ENCODE data around the gene AGBL4. TPM values are rescaled to one million over a fixed set of nuclear protein-coding genes. Genes with fewer than 3 reads are reported as not detected.

The AGBL4 gene
- total RNA-seq, 1 experiment from 2014 or later, result not detected

DNA sequence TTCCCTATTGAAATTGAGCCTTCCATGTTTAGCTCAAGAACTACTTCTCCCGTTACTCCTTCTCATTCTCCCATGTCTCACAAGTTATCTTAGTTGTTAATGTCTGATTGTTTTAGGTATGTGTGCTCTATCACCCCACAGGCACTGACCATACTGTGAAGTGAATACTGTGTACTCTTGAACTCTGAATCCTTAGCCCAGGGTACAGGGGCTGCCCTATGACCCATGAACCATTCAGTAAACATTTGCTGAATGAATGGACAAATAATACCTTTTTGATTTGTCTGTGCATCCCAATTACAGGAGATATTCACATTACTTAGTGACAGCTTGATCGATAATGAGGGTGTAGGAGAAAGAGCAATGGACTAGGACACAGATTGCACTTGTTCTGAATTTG is 1077.7 kb downstream of the AGBL4 start:
- Mint-ChIP-seq H3K27ac (ENCODE audit: unreplicated experiment) (no peak overlapping the region), H3K4me3 (ENCODE audit: unreplicated experiment) (no peak overlapping the region), H3K27me3 (ENCODE audit: insufficient read depth, unreplicated experiment) (no peaks in the 10 kb centered on the region), H3K9me3 (ENCODE audit: unreplicated experiment) (no peaks in the 10 kb centered on the region), H3K4me1 (ENCODE audit: low read depth, unreplicated experiment) (peaks cover 7% of the 10 kb centered on the region), H3K36me3 (ENCODE audit: insufficient read depth, unreplicated experiment) (no peaks in the 10 kb centered on the region)
- intact Hi-C loops (cut with micrococcal nuclease; ENCODE audit: unreplicated experiment), result no loop called here
- H3K4me3 ChIP-seq (ENCODE audit: low read depth, low read length), result no peak overlapping the region
- no peaks in the 10 kb centered on the region for H3K9me3 ChIP-seq
- TF ChIP-seq, protein P1, sequence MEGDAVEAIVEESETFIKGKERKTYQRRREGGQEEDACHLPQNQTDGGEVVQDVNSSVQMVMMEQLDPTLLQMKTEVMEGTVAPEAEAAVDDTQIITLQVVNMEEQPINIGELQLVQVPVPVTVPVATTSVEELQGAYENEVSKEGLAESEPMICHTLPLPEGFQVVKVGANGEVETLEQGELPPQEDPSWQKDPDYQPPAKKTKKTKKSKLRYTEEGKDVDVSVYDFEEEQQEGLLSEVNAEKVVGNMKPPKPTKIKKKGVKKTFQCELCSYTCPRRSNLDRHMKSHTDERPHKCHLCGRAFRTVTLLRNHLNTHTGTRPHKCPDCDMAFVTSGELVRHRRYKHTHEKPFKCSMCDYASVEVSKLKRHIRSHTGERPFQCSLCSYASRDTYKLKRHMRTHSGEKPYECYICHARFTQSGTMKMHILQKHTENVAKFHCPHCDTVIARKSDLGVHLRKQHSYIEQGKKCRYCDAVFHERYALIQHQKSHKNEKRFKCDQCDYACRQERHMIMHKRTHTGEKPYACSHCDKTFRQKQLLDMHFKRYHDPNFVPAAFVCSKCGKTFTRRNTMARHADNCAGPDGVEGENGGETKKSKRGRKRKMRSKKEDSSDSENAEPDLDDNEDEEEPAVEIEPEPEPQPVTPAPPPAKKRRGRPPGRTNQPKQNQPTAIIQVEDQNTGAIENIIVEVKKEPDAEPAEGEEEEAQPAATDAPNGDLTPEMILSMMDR (IDR thresholded peaks at IDR 0.05; ENCODE audit: insufficient read depth in 1 of 2, low read depth in 1 of 2, low read length in 1 of 2, severe bottlenecking in 1 of 2, unreplicated experiment in 1 of 2), result no peak
- DNase-seq, result no peak
- no TSS peak for BruUV-seq (replicated peaks)
- ChIA-PET POLR2A (no interaction called here), CTCF (no interaction called here)
- no peaks in the 10 kb centered on the region for H3K36me3 ChIP-seq (ENCODE audit: control insufficient read depth, insufficient read depth, low read length)
- no peaks in the 10 kb centered on the region for H3K4me1 ChIP-seq
- H3K27me3 ChIP-seq (replicated peaks; ENCODE audit: control insufficient read depth, insufficient read depth, low read length), result no peaks in the 10 kb centered on the region

DNA sequence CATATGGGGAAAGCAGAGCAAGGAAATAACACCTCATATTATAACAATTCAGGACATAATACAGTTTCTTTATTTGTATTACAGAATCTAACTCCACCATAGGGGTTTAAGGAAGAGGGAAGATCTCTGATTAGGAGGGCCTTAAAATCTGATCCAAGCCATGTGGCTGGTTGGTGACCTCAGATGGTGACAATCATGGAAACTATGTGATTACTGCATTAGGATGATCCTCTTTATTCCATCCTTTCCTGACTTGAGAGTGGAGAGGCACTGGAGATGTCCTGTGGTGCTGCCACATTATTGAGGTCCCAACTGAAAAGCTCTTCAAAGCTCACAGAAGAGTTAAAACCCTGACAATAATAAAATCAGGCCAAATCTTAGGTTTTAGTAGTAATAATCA is 1078.9 kb downstream of the AGBL4 start:
- POLR2A ChIA-PET, result no interaction called here
- H3K27ac Mint-ChIP-seq (ENCODE audit: unreplicated experiment), result no peak overlapping the region
- H3K4me1 ChIP-seq, result no peaks in the 10 kb centered on the region
- no TSS peak for BruUV-seq (replicated peaks)
- no peak overlapping the region for H3K4me3 ChIP-seq (ENCODE audit: low read depth, low read length)
- CTCF ChIA-PET, result no interaction called here
- DNase-seq, result no peak
- H3K4me1 Mint-ChIP-seq (ENCODE audit: low read depth, unreplicated experiment), result peaks cover 7% of the 10 kb centered on the region
- no peaks in the 10 kb centered on the region for H3K9me3 ChIP-seq
- H3K9me3 Mint-ChIP-seq (ENCODE audit: unreplicated experiment), result no peaks in the 10 kb centered on the region
- no peaks in the 10 kb centered on the region for H3K27me3 ChIP-seq (replicated peaks; ENCODE audit: control insufficient read depth, insufficient read depth, low read length)
- TF ChIP-seq, protein P1 (IDR thresholded peaks at IDR 0.05; ENCODE audit: insufficient read depth in 1 of 2, low read depth in 1 of 2, low read length in 1 of 2, severe bottlenecking in 1 of 2, unreplicated experiment in 1 of 2), result no peak
- H3K27me3 Mint-ChIP-seq (ENCODE audit: insufficient read depth, unreplicated experiment), result no peaks in the 10 kb centered on the region
- no peaks in the 10 kb centered on the region for H3K36me3 ChIP-seq (ENCODE audit: control insufficient read depth, insufficient read depth, low read length)
- intact Hi-C loops (cut with micrococcal nuclease; ENCODE audit: unreplicated experiment), result no loop called here
- H3K4me3 Mint-ChIP-seq (ENCODE audit: unreplicated experiment), result no peak overlapping the region
- no peaks in the 10 kb centered on the region for H3K36me3 Mint-ChIP-seq (ENCODE audit: insufficient read depth, unreplicated experiment)

DNA sequence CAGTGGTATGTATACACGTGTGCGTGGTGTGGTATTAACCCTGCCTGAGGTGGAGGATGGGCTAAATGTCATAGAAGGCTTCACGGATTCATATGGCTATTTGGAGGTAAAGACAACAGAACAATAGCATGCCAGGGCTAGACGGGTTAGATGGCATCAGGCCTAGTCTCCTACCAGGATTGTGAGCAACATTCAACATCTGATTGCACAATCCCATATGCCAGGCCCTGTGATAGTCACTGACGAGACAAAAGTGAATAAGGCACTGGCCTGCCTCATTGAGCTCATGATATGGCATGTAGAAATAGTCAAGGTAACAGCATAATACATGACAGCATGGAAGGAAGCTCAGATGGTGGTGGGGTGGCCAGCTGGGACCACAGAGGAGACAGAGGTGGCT is 1079.9 kb downstream of the AGBL4 start:
- intact Hi-C loops (cut with micrococcal nuclease; ENCODE audit: unreplicated experiment), result no loop called here
- H3K4me3 Mint-ChIP-seq (ENCODE audit: unreplicated experiment), result no peak overlapping the region
- TF ChIP-seq, protein P1 (IDR thresholded peaks at IDR 0.05; ENCODE audit: insufficient read depth in 1 of 2, low read depth in 1 of 2, low read length in 1 of 2, severe bottlenecking in 1 of 2, unreplicated experiment in 1 of 2), result no peak
- ChIA-PET POLR2A (no interaction called here), CTCF (no interaction called here)
- DNase-seq, result no peak
- H3K4me1 Mint-ChIP-seq (ENCODE audit: low read depth, unreplicated experiment), result peaks cover 7% of the 10 kb centered on the region
- H3K36me3 Mint-ChIP-seq (ENCODE audit: insufficient read depth, unreplicated experiment), result no peaks in the 10 kb centered on the region
- no peaks in the 10 kb centered on the region for H3K9me3 Mint-ChIP-seq (ENCODE audit: unreplicated experiment)
- no TSS peak for BruUV-seq (replicated peaks)
- no peak overlapping the region for H3K4me3 ChIP-seq (ENCODE audit: low read depth, low read length)
- H3K27ac Mint-ChIP-seq (ENCODE audit: unreplicated experiment), result no peak overlapping the region
- no peaks in the 10 kb centered on the region for H3K9me3 ChIP-seq
- no peaks in the 10 kb centered on the region for H3K27me3 ChIP-seq (replicated peaks; ENCODE audit: control insufficient read depth, insufficient read depth, low read length)
- no peaks in the 10 kb centered on the region for H3K27me3 Mint-ChIP-seq (ENCODE audit: insufficient read depth, unreplicated experiment)
- H3K4me1 ChIP-seq, result no peaks in the 10 kb centered on the region
- no peaks in the 10 kb centered on the region for H3K36me3 ChIP-seq (ENCODE audit: control insufficient read depth, insufficient read depth, low read length)
